HEK293T (cell line): ENCODE results near the gene PLPPR1.

ENCODE experiments used
- ARNT ChIP-seq: fragments of 450-650 bp; IDR thresholded peaks from 2 replicates; pipeline ENCODE4 v1.6.1; 2017; ENCODE audit warnings: mild to moderate bottlenecking
- BHLHE40 ChIP-seq: fragments of 450-650 bp; IDR thresholded peaks from 2 replicates; pipeline ENCODE4 v1.6.1; 2016; ENCODE audit warnings: mild to moderate bottlenecking, moderate library complexity, borderline replicate concordance
- ELF4 ChIP-seq: fragments of 450-650 bp; IDR thresholded peaks from 2 replicates; pipeline ENCODE4 v1.6.1; 2017; ENCODE audit warnings: antibody characterized with exemption
- FOXM1 ChIP-seq: fragments of 450-650 bp; IDR thresholded peaks from 2 replicates; pipeline ENCODE4 v1.6.1; 2017; ENCODE audit warnings: mild to moderate bottlenecking, borderline replicate concordance
- HDGF ChIP-seq: fragments of 450-650 bp; IDR thresholded peaks from 2 replicates; pipeline ENCODE4 v1.6.1; 2017; ENCODE audit warnings: antibody characterized with exemption, borderline replicate concordance
- L3MBTL2 ChIP-seq: fragments of 450-650 bp; conservative IDR thresholded peaks from 2 replicates; pipeline ENCODE4 v1.6.1; 2016; ENCODE audit warnings: mild to moderate bottlenecking
- NFRKB ChIP-seq: fragments of 450-650 bp; IDR thresholded peaks from 2 replicates; pipeline ENCODE4 v1.6.1; 2016; ENCODE audit warnings: mild to moderate bottlenecking, moderate library complexity
- PKNOX1 ChIP-seq: fragments of 450-650 bp; IDR thresholded peaks from 2 replicates; pipeline ENCODE4 v1.6.1; 2016
- ZNF384 ChIP-seq: fragments of 450-650 bp; IDR thresholded peaks from 2 replicates; pipeline ENCODE4 v1.6.1; 2016

- TF ChIP-seq NFRKB (no peak), BHLHE40 (no peak), L3MBTL2 (no peak), HDGF (no peak), ZNF384 (no peak), ELF4 (no peak), PKNOX1 (no peak), ARNT (no peak), FOXM1 (no peak)
Observed at GRCh38 chr9:101038488-101038887, 10.0 kb downstream of the PLPPR1 start.
